GM08714 (cell line): ENCODE data around the gene MAP3K5.
"Not testable (repeated sequence)": the region's sequence is repeated elsewhere in the genome, so short reads cannot be mapped to it uniquely, and the experiment has no call there.

Source experiments
- H3K4me3 ChIP-seq: fragments of 200-500 bp; sonication (Bioruptor generic); 2 replicates; pipeline ENCODE4 v1.5.1; 2014; ENCODE audit warnings: mild to moderate bottlenecking, low read length, inconsistent platforms
- ZNF274 ChIP-seq: IDR thresholded peaks from 2 replicates; pipeline ENCODE4 v1.6.1; 2012; ENCODE audit warnings: mild to moderate bottlenecking, low read depth, low read length

The MAP3K5 gene

GRCh38 chr6:136719280-136720044, 72.8 kb downstream of the MAP3K5 start:
- TF ChIP-seq ZNF274, result no peak
- H3K4me3 ChIP-seq, result peak overlapping the region; percentile 72; the same call in 1 of the 2 replicates

- TF ChIP-seq ZNF274, result no peak
- no peak overlapping the region; the same call in 1 of the 2 replicates for H3K4me3 ChIP-seq
These were observed 73.8 kb downstream of the MAP3K5 start for GRCh38 chr6:136718476-136718875.

DNA sequence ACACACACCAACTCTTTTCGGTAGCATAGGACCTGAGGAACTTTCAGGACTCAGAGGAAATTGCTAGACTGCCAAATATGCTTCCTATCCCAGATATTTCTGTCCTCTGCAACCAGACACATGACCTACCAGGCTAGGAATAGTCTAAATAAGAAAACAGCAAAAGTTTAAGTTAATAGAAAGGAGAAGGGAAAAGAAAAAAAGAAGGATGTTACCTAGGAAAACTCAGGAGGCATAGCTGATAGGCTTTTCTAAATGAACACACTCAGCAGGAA, 74.6 kb downstream of the MAP3K5 start:
- H3K4me3 ChIP-seq, result no peak overlapping the region
- TF ChIP-seq ZNF274, result no peak

DNA sequence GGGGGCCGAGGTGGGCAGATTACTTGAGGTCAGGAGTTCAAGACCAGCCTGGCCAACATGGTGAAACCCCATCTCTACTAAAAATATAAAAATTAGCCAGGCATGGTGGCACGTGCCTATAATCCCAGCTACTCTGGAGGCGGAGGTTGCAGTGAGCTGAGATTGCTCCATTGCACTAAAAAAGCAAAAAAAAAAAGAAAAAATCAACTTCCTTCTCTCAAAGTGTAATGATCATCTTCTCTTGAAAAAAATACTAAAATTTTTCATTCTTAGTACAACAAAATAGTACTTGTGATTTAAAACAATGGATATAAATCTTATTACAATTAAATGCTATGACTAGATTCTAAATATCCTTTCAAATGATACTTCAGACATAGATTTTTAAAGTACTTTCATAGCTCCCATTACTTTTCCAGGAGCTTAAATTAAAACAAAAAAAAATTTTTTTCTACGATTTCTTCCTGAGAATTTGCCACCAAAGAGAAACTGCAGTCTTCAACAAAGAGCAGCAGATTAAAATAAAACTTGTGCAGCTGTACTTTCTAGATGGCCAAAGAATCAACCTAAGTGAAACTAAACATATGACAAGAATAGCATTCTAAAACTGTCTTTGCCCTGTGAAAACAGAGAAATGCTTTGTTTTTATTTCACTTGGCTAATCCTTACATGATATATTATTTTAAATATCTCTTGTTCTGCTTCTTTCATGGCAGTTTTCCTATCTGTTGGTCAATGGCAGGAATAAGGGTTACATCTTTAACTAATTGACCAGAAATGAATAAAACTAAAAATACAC, 75.2 kb downstream of the MAP3K5 start:
- peak overlapping the region; percentile 63; the same call in 1 of the 2 replicates for H3K4me3 ChIP-seq
- TF ChIP-seq ZNF274, result no peak

- H3K4me3 ChIP-seq, result not testable (repeated sequence)
These were observed 79.6 kb downstream of the MAP3K5 start for GRCh38 chr6:136712642-136713041.

DNA sequence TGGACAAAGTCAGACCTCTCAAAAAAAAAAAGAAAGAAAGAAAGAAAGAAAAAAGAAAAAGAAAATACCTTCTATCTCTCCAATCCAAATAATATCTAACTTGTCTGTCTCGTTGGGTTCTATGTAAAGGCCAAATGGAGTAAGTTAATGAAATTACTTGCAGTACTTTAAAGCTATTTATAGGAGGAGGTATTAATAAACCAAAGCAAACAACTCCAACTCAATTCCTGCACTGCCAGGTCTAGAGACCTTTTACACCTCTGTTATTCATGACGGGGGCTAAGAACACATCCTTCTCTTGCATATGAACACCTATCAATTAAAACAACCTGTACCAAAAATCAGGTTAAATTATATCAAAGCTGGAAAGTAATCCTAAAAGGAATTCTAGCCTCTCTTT, 80.6 kb downstream of the MAP3K5 start:
- no peak overlapping the region for H3K4me3 ChIP-seq

GRCh38 chr6:136710877-136711552, 81.3 kb downstream of the MAP3K5 start:
- no peak overlapping the region for H3K4me3 ChIP-seq
- TF ChIP-seq ZNF274, result no peak

More for the DNA sequence above, 80.6 kb downstream of the MAP3K5 start:
- TF ChIP-seq ZNF274, result no peak

DNA sequence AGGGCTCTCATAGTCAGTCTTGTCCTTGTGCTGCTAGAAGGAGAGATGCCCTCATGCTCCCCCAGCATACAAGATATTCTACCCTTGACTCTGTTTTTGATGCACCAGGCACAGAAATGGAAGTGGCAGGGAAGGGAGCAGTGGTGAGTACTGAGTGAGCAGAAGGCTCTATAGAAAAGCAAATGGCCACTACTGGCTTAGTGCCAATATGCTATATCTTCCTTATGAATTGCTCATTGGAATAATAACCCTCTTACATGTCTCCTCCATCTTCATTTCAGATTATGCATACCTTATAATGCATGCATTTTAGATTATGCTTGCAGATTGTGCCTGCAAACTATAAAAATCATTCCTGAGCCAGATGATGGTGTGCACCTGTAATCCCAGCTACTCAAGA, 82.8 kb downstream of the MAP3K5 start:
- no peak for TF ChIP-seq ZNF274
- H3K4me3 ChIP-seq, result no peak overlapping the region

- H3K4me3 ChIP-seq, result no peak overlapping the region
- no peak for TF ChIP-seq ZNF274
These were observed 85.8 kb downstream of the MAP3K5 start for GRCh38 chr6:136706430-136706829.

DNA sequence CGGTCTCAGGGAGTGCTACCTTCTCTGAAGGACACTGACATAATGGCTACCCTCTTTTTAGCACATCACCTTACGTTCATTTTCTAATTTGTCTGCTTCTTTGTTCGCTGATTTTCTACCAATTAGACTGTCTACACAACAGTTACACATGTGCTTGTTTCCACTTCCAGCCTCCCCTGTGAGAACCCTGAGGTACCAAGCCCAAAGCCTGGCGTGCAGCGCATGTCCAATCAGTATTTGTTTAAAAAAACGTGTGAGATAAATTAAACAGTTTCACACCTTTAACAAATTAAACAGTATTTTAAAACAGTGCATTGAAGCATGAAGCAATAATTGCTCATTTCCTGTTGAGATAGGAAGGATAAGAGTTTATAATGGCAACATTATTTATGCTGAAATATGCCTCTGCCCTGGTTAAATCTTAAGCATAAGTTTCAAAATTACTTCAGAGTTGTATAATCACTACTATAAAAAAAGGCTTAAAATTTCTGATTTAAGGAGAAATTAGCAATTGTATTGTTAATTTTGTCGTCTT, 88.9 kb downstream of the MAP3K5 start:
- no peak overlapping the region for H3K4me3 ChIP-seq
- TF ChIP-seq ZNF274, result no peak

- TF ChIP-seq ZNF274, result no peak
- H3K4me3 ChIP-seq, result no peak overlapping the region
These were observed 91.2 kb downstream of the MAP3K5 start for GRCh38 chr6:136701045-136701444.

GRCh38 chr6:136699358-136699757, 92.9 kb downstream of the MAP3K5 start:
- H3K4me3 ChIP-seq, result no peak overlapping the region
- TF ChIP-seq ZNF274, result no peak

DNA sequence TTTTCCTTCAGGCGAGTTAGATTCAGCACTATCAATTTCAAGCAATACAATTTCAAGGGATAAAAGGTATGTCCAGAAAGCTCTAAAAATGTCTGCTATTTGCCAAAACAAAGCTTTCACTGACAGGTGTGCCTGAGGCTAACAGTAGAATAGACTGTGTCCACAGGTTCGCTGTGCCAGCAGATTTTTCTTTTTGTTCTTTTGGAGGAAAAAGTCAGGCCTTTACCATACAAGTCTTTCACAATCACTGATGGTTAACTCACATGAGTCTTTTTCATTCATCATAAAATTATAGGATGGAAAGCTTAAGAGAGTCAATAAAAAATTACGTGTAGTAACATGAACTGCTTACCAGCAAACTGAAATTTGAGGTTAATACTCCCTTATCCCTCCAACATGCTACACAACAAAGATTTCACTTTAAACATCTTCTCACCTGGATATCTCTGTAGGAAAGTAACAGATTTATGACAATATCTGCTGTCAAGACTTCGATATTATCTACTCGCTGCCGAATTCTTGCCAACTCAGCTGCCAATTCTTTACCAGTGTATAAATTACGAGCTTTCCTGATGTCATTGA, 95.4 kb downstream of the MAP3K5 start:
- TF ChIP-seq ZNF274, result no peak
- no peak overlapping the region for H3K4me3 ChIP-seq

- H3K4me3 ChIP-seq, result no peak overlapping the region
- TF ChIP-seq ZNF274, result no peak
These were observed 96.0 kb downstream of the MAP3K5 start for GRCh38 chr6:136696238-136696637.

GRCh38 chr6:136695412-136695811, 96.9 kb downstream of the MAP3K5 start:
- no peak overlapping the region for H3K4me3 ChIP-seq
- TF ChIP-seq ZNF274, result no peak
